Lung (tissue), 12 donors: ENCODE measurements around the gene TRMO. TPM values are rescaled to one million over a fixed set of nuclear protein-coding genes. Genes with fewer than 3 reads are reported as not detected.

Experiments used
- ATAC-seq: fragments of 200-7000 bp; cut with Tn5 transposase; one replicate; pipeline ENCODE4 v1.9.1; 2020; ENCODE audit warnings: moderate number of reproducible peaks; ENCODE audit not compliant: insufficient read depth, low FRiP score
- DNase-seq, 3 donors: peaks; one replicate each; pipeline ENCODE4 v3.0.0-alpha.2; 2013 to 2017
- H3K27ac ChIP-seq, 2 donors: one replicate each; pipeline ENCODE4 v1.5.1; 2013; ENCODE audit warnings: mild to moderate bottlenecking in 2 of 2, moderate library complexity in 2 of 2, control low read depth in 1 of 2, inconsistent platforms in 1 of 2, low read depth in 1 of 2, low read length in 1 of 2
- H3K27me3 ChIP-seq, 3 donors: one replicate each; pipeline ENCODE4 v1.5.1; 2013; ENCODE audit warnings: low read length in 2 of 3; ENCODE audit not compliant: control insufficient read depth in 3 of 3, insufficient read depth in 3 of 3
- H3K36me3 ChIP-seq, 4 donors: one replicate each; pipeline ENCODE4 v1.5.1; 2013; ENCODE audit warnings: low read length in 4 of 4, mild to moderate bottlenecking in 1 of 4, moderate library complexity in 1 of 4; ENCODE audit not compliant: control insufficient read depth in 4 of 4, insufficient read depth in 4 of 4
- H3K4me1 ChIP-seq, 5 donors: one replicate each; pipeline ENCODE4 v1.5.1; 2013; ENCODE audit warnings: low read length in 5 of 5, mild to moderate bottlenecking in 2 of 5, moderate library complexity in 1 of 5; ENCODE audit not compliant: control insufficient read depth in 5 of 5, insufficient read depth in 5 of 5
- H3K4me3 ChIP-seq: one replicate; pipeline ENCODE4 v1.5.1; 2013; ENCODE audit warnings: mild to moderate bottlenecking, control low read depth, moderate library complexity
- H3K9ac ChIP-seq, 2 donors: one replicate each; pipeline ENCODE4 v1.5.1; 2013; ENCODE audit warnings: low read length in 2 of 2, control low read depth in 1 of 2; ENCODE audit not compliant: insufficient read depth in 1 of 2
- H3K9me3 ChIP-seq, 4 donors: one replicate each; pipeline ENCODE4 v1.5.1; 2013; ENCODE audit warnings: low read length in 3 of 4, mild to moderate bottlenecking in 1 of 4, moderate library complexity in 1 of 4; ENCODE audit not compliant: control insufficient read depth in 4 of 4, insufficient read depth in 3 of 4
- WGBS, 2 donors: extraction: QIAGEN DNeasy Blood & Tissue Kit; methylation state at CpG; one replicate each; pipeline ENCODE4 v1.1.7; 2013; 5-methylcytosine and 5-hydroxymethylcytosine counted together
- polyA plus RNA-seq, 2 donors: library from polyadenylated mRNA; stranded (reverse); fragments of 200-250 nt; gene quantifications; one replicate each; pipeline ENCODE4 v1.2.1, GENCODE V29; 2013
- total RNA-seq, 2 donors: library from RNA; depleted of rRNA in 1 of 2; stranded (reverse); fragments of >200 nt in 1 of 2; gene quantifications; one replicate each; pipeline ENCODE4 v1.2.1, GENCODE V29; 2014 to 2021
- TF ChIP-seq, protein P1 (sequence below): IDR thresholded peaks from 2 replicates; pipeline ENCODE4 v1.5.1; 2012; ENCODE audit warnings: mild to moderate bottlenecking; ENCODE audit errors: control extremely low read depth, extremely low read depth
- donor health status: control.
- donor health status: control.
- donor health status: Bipolar disorder and iron deficiency.
- donor health status: healthy.
- donor health status: DM: yes; HTN: yes; CAD: no.

TRMO gene
- total and polyA plus RNA-seq, 4 donors, result 7.8 to 27.9 (median 15.7) TPM

DNA sequence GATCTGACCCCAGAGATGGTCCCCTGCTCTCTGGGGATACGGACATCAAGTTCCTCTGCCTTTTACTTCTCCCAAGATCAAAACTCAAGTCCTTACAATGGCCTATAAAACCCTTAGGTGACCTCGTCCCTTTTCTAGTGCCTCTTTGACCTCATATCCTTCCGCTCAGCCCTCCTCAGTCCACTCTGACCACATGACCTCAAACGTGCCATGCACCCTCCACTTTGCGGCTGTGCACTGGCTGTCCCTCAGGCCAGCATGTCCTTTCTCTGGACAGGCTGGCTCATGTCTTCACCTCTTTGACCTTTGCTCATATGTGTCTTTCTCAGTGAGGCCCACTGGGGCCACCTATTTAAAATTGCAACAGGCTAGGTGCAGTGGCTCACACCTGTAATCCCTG, 14.7 kb downstream of the TRMO start:
- TF ChIP-seq, protein P1, sequence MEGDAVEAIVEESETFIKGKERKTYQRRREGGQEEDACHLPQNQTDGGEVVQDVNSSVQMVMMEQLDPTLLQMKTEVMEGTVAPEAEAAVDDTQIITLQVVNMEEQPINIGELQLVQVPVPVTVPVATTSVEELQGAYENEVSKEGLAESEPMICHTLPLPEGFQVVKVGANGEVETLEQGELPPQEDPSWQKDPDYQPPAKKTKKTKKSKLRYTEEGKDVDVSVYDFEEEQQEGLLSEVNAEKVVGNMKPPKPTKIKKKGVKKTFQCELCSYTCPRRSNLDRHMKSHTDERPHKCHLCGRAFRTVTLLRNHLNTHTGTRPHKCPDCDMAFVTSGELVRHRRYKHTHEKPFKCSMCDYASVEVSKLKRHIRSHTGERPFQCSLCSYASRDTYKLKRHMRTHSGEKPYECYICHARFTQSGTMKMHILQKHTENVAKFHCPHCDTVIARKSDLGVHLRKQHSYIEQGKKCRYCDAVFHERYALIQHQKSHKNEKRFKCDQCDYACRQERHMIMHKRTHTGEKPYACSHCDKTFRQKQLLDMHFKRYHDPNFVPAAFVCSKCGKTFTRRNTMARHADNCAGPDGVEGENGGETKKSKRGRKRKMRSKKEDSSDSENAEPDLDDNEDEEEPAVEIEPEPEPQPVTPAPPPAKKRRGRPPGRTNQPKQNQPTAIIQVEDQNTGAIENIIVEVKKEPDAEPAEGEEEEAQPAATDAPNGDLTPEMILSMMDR, result no peak
- no peak for ATAC-seq
- Histone ChIP-seq H3K9me3 (no peaks in the 10 kb centered on the region), H3K27me3 (no peaks in the 10 kb centered on the region), H3K9ac (no peak overlapping the region), H3K4me3 (no peak overlapping the region), H3K4me1 (peaks cover 0 to 4% (median 0%) of the 10 kb centered on the region in 5 donors), H3K36me3 (peaks cover 21 to 26% (median 24%) of the 10 kb centered on the region in 4 donors), H3K27ac (peak overlapping the region in 1 of 2 donors; percentile 21)
- WGBS, 2 donors, result 52 to 74% methylated on average over 5 of the region's 5 CpGs
- DNase-seq, result no peak

DNA sequence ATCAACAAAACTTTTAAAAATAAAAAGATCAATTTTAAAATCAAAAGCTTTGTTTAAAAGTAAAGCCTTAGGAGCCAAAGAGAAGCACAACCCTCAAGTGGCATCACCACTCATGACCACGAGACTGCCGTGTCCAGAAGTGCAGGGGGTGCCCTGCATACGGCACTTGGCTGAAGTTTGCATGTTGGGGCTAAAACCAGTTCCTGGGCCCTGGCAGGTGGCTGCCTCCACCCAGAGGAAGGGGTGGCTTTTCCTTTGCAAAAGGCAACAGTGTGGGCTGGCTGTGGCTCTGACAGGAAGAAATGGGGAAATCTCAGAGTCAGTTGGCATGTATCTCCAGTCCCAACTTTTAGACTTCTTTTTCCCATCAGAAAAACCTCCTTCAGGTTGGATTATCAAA, 15.3 kb downstream of the TRMO start:
- Histone ChIP-seq H3K4me1 (peaks cover 0 to 4% (median 0%) of the 10 kb centered on the region in 5 donors), H3K36me3 (peaks cover 18 to 24% (median 20%) of the 10 kb centered on the region in 4 donors), H3K9ac (no peak overlapping the region), H3K27ac (peak overlapping the region in 1 of 2 donors; percentile 78), H3K27me3 (no peaks in the 10 kb centered on the region), H3K4me3 (no peak overlapping the region), H3K9me3 (no peaks in the 10 kb centered on the region)
- TF ChIP-seq, protein P1, result no peak
- DNase-seq (no peak), ATAC-seq (no peak)
- 47% methylated on average over 3 of the region's 3 CpGs for WGBS, 2 donors

DNA sequence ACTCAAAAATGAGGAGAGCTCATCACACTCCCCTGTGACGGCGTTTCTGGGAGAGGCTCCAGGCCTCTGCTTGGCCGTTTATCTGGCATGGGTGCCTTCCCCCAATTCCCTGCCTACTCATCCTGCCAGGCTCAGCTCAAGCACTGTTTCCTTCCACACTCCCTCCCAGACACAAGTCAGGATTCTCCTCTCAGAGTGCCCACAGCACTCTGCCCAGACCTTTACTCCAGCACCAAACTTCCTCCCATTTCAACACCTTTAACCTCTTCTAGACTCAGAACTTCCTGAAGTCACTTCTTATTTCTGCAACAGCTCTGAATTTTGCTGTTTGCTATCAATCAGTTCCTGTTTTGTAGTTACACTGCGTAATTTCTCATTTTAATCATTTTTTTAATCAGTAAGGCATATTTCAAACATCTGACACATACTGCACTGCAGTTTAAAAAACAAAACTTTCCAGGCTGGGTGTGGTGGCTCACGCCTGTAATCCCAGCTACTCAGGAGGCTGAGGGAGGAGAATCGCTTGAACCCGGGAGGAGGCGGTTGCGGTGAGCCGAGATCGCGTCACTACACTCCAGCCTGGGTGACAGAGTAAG, 16.0 kb downstream of the TRMO start:
- ATAC-seq (no peak), DNase-seq (no peak)
- H3K27me3 ChIP-seq, result no peaks in the 10 kb centered on the region
- peak overlapping the region in 1 of 2 donors; percentile 85 for H3K27ac ChIP-seq
- H3K9ac ChIP-seq, result no peak overlapping the region
- no peaks in the 10 kb centered on the region for H3K9me3 ChIP-seq
- TF ChIP-seq, protein P1, result no peak
- peaks cover 16 to 22% (median 18%) of the 10 kb centered on the region in 4 donors for H3K36me3 ChIP-seq
- 39 to 72% methylated on average over 12 of the region's 12 CpGs for WGBS, 2 donors
- no peak overlapping the region for H3K4me3 ChIP-seq
- peaks cover 0 to 4% (median 0%) of the 10 kb centered on the region in 5 donors for H3K4me1 ChIP-seq

DNA sequence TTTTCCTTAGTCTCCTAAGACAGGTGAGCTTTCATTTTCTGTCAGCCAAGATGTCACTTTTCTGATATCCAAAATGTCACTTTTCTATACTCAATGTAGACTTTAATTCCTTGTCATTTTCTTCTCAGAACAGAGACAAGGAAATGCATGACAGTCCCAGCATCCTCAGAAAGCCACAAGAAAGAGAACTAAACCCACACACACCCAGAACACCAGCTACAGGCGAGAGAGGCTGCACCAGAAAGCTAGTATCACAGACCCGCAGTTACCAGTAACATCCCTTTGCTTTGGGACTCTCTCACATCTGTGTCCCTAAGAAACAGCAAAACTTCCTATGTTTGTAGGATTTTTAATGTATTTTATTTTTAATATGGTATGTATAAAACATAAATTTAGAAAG, 17.1 kb downstream of the TRMO start:
- H3K36me3 ChIP-seq, result peaks cover 9 to 13% (median 10%) of the 10 kb centered on the region in 4 donors
- no peaks in the 10 kb centered on the region for H3K9me3 ChIP-seq
- H3K27me3 ChIP-seq, result no peaks in the 10 kb centered on the region
- WGBS, 2 donors, result 41 to 63% methylated on average over 2 of the region's 2 CpGs
- no peak overlapping the region for H3K4me3 ChIP-seq
- no peak overlapping the region for H3K27ac ChIP-seq
- TF ChIP-seq, protein P1, result no peak
- H3K9ac ChIP-seq, result no peak overlapping the region
- ATAC-seq (no peak), DNase-seq (no peak)
- H3K4me1 ChIP-seq, result peaks cover 0 to 4% (median 0%) of the 10 kb centered on the region in 5 donors
